Brain microvascular endothelial cell (primary cell): ENCODE measurements around the gene SENP1.
A peak's percentile ranks its signal among the peaks of the same experiment; 100 is the strongest.

ENCODE experiments used
- DNase-seq: peaks from one replicate; pipeline ENCODE4 v3.0.0-alpha.2; 2020
- H3K27ac ChIP-seq: fragments of 250-450 bp; sonication (Bioruptor Pico); 2 replicates; pipeline ENCODE4 v1.5.1; 2020; ENCODE audit warnings: mild to moderate bottlenecking, moderate library complexity
- H3K27me3 ChIP-seq: fragments of 250-450 bp; sonication (Bioruptor Pico); replicated peaks from 2 replicates; pipeline ENCODE4 v1.5.1; 2020; ENCODE audit warnings: mild to moderate bottlenecking
- H3K36me3 ChIP-seq: fragments of 250-450 bp; sonication (Bioruptor Pico); replicated peaks from 2 replicates; pipeline ENCODE4 v1.5.1; 2020; ENCODE audit warnings: mild to moderate bottlenecking
- H3K4me3 ChIP-seq: 2 replicates; pipeline ENCODE4 v1.5.1; 2011; ENCODE audit warnings: low read depth, mild to moderate bottlenecking, control low read depth, low read length, moderate library complexity
- in situ Hi-C: cut with HindIII; loops from 2 replicates; pipeline ENCODE4 v1.10.0; 2017; ENCODE audit warnings: low sequenced_read_pairs, low pct_ligation_motif_present
- TF ChIP-seq, protein P1 (sequence below): IDR thresholded peaks from 2 replicates; pipeline ENCODE4 v1.5.1; 2011; ENCODE audit warnings: low read depth, mild to moderate bottlenecking, moderate library complexity, low read length, control low read depth, inconsistent platforms; ENCODE audit errors: missing control alignments

SENP1 gene

DNA sequence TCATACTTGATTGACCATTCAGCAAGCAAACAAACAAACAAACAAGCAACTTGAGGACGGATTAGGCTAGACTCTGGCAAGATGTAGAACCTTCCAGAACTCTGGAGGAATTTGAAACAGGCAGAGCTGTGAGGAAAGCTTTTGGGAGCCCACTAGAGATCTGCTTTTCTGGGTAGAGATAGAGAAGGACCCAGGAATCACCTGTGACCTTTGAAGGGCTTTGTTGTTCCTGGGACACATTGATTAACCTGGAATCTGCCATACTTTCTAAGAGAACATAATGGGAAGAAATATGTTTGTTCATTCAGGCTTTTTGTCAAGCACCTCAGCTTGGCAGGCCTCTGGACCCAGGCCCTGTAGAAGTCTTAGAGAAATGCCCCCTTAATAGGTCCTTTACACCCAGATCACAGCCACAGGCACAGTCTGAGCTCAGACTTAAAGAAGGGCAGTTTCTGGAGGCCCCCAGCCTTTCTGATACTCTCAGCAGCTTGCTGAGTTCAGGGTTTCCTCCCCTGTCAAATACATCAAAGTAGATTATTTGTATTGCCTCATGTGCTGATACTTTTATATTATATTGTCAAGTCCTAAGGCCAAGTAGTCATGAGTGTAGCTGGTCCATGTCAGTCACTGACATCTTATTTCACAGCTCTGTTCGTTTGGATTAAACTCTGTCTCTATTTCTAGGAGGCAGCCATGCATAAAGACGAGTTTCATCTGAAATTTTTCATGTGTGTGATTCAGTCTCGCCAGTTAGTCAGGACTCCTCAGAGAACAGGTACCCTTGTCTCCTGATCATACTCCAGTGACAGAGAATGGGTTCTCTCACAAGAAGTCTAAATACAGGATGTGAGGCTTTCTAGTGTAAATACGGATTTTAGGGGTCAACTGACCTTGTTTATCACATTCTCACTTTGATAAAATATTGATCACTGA lies 1.1 kb upstream of the SENP1 start:
- Histone ChIP-seq H3K36me3 (no peaks in the 10 kb centered on the region), H3K4me3 (peak overlapping the region; percentile 89), H3K27ac (peak overlapping the region; percentile 96), H3K27me3 (no peaks in the 10 kb centered on the region)
- DNase-seq: no peak
- in situ Hi-C loops: no loop called here
- TF ChIP-seq, protein P1, sequence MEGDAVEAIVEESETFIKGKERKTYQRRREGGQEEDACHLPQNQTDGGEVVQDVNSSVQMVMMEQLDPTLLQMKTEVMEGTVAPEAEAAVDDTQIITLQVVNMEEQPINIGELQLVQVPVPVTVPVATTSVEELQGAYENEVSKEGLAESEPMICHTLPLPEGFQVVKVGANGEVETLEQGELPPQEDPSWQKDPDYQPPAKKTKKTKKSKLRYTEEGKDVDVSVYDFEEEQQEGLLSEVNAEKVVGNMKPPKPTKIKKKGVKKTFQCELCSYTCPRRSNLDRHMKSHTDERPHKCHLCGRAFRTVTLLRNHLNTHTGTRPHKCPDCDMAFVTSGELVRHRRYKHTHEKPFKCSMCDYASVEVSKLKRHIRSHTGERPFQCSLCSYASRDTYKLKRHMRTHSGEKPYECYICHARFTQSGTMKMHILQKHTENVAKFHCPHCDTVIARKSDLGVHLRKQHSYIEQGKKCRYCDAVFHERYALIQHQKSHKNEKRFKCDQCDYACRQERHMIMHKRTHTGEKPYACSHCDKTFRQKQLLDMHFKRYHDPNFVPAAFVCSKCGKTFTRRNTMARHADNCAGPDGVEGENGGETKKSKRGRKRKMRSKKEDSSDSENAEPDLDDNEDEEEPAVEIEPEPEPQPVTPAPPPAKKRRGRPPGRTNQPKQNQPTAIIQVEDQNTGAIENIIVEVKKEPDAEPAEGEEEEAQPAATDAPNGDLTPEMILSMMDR: no peak

DNA sequence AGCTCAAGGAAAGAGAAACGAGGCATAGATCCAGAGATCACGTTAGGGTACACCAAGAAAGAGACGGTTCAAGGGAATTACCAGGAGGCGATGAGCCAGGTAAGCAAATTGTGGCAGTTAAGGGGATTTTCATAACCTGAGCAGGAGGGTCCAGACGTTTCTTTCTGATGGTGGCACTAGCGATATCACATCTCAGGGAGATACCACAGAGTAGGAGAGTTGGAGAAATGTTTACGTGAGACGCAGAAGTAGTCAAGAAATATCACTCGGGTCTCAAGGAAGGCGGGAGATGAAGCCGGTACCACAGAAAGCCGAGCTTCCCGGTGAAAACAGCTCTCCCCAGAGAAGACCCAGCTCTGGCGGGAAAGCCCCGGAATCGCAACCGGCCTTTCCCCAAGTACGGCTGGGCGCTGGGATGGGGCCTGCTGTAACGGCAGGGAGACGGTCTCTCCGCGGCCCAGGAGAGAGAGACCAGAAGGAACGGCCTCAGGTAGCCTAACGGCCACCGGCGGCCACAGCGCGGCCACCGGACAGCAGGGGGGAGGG lies 485 bp downstream of the SENP1 start:
- peak; percentile 7 for DNase-seq
- peak overlapping the region; percentile 96 for H3K27ac ChIP-seq
- TF ChIP-seq, protein P1: no peak
- peak overlapping the region; percentile 89 for H3K4me3 ChIP-seq
- no peaks in the 10 kb centered on the region for H3K36me3 ChIP-seq
- in situ Hi-C loops: no loop called here
- no peaks in the 10 kb centered on the region for H3K27me3 ChIP-seq

DNA sequence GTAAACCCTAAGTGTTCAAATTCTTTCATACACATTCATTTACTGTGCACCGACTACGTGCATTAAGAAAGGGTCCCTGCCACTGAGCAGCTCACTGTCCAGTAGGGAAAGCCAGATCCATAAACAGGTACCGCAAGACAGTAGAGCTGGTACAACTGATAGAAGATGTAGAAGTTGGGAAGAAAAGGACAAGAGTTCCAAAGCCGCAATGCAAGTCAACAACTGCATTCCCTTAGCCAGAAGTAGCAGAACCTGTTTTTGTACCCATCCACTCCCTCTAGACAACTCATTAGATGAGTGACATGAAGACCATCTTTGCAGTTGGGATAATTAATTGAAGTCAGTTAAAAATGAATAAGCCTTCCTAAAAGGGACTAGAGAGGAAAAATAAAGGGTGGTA lies 1.3 kb downstream of the SENP1 start:
- peak overlapping the region; percentile 89 for H3K4me3 ChIP-seq
- TF ChIP-seq, protein P1: no peak
- no peaks in the 10 kb centered on the region for H3K27me3 ChIP-seq
- in situ Hi-C loops: no loop called here
- H3K36me3 ChIP-seq: no peaks in the 10 kb centered on the region
- no peak for DNase-seq
- no peak overlapping the region for H3K27ac ChIP-seq

DNA sequence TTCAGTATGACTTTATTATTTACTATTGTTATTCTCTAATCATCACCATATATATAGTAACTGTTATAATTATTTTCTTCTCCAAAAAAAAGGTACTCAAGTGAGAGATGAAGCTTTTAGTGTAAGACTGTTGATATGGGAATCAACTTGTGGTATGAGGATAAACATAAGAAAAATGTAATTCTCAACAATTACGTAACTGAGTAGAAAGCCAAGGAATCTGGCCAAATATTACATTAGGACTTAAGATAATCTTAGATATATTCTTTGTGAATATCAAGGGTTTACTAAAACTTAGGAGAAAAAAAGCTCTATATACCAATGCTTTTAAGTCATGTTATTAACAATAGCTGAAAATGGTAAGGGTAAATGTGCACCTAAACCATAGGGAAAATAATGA lies 13.3 kb downstream of the SENP1 start:
- Histone ChIP-seq H3K36me3 (peaks cover 17% of the 10 kb centered on the region), H3K27me3 (no peaks in the 10 kb centered on the region), H3K4me3 (no peak overlapping the region), H3K27ac (no peak overlapping the region)
- DNase-seq: no peak
- TF ChIP-seq, protein P1: no peak
- in situ Hi-C loops: no loop called here

DNA sequence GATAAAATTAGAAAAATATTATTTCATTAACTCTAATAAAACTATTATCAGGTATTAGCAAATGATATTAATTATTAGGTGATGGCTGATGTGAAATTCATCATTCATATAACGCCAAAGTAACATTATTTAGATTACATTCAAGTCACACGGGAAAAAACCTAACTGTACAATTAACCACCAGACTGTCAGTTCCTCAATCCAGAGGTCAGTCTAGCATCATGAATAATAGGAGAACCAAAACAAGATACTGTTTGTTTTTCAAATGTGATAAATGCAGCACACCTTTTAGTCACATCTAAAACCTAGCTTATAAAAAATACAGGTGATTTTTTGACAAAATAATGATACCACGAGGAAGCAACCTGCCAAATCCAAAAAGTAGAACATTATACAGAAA lies 19.6 kb downstream of the SENP1 start:
- no peak overlapping the region for H3K27ac ChIP-seq
- H3K4me3 ChIP-seq: no peak overlapping the region
- no peak for DNase-seq
- H3K27me3 ChIP-seq: no peaks in the 10 kb centered on the region
- in situ Hi-C loops: no loop called here
- TF ChIP-seq, protein P1: no peak
- H3K36me3 ChIP-seq: peaks cover 16% of the 10 kb centered on the region
